ENCODE results near the gene RAPGEF3.

DNA sequence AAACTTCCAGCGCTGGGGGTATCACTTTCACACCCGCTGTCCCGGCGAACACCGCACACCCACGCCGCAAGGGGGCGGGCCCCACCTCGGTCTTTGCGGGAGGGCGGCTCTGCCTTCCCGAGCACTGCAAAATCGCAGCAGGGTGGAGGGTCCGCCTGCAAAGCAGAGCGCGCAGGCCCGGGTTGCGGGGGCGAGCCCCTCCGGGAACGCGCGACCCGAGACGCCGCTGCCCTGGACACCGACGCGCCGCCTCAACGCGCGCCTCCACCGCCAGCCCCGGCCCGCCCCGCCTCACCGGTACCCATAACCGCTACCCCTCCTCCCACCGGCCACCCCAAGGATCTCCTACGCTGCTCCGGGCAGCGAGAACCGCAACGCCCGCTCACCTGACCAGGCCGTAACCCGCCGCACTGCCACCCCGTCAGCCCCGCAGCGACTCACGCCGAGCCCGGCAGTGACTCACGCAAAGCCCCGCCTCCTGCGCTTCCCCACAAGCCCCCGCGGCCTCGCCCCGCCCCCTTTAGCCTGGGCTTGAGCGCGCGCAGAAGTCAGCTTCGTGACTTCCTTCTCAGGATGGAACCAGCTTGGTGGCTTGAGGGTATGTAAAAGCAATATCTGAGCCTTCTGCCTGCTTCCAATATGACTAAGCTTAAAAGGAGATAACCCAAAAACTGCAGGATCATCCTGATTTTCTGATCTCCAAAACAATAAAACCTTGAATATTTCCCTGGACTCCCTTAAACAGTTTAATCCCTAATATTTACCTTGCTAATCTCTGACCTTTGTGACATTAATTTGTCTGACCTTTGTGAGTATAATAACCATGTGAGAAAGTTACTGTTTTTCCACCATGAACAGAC is 52.9 kb downstream of the RAPGEF3 start, which contains the start of gene RPAP3:
- TF ChIP-seq, protein P1, sequence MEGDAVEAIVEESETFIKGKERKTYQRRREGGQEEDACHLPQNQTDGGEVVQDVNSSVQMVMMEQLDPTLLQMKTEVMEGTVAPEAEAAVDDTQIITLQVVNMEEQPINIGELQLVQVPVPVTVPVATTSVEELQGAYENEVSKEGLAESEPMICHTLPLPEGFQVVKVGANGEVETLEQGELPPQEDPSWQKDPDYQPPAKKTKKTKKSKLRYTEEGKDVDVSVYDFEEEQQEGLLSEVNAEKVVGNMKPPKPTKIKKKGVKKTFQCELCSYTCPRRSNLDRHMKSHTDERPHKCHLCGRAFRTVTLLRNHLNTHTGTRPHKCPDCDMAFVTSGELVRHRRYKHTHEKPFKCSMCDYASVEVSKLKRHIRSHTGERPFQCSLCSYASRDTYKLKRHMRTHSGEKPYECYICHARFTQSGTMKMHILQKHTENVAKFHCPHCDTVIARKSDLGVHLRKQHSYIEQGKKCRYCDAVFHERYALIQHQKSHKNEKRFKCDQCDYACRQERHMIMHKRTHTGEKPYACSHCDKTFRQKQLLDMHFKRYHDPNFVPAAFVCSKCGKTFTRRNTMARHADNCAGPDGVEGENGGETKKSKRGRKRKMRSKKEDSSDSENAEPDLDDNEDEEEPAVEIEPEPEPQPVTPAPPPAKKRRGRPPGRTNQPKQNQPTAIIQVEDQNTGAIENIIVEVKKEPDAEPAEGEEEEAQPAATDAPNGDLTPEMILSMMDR (conservative IDR thresholded peaks at IDR 0.05; ENCODE audit: low read length) = peak; percentile 59
- no peak for TF ChIP-seq EZH2phosphoT487 (IDR thresholded peaks at IDR 0.05; ENCODE audit: borderline replicate concordance)
